HG03342 (cell line): ENCODE results near the gene GNG4.
"Not testable (repeated sequence)": the region's sequence is repeated elsewhere in the genome, so short reads cannot be mapped to it uniquely, and the experiment has no call there.

ENCODE experiments used
- ATAC-seq: cut with Tn5 transposase; IDR thresholded peaks from one replicate; pipeline ENCODE4 v1.9.1; 2021; ENCODE audit warnings: mild to moderate bottlenecking, moderate library complexity; ENCODE audit not compliant: unreplicated experiment

Gene GNG4

DNA sequence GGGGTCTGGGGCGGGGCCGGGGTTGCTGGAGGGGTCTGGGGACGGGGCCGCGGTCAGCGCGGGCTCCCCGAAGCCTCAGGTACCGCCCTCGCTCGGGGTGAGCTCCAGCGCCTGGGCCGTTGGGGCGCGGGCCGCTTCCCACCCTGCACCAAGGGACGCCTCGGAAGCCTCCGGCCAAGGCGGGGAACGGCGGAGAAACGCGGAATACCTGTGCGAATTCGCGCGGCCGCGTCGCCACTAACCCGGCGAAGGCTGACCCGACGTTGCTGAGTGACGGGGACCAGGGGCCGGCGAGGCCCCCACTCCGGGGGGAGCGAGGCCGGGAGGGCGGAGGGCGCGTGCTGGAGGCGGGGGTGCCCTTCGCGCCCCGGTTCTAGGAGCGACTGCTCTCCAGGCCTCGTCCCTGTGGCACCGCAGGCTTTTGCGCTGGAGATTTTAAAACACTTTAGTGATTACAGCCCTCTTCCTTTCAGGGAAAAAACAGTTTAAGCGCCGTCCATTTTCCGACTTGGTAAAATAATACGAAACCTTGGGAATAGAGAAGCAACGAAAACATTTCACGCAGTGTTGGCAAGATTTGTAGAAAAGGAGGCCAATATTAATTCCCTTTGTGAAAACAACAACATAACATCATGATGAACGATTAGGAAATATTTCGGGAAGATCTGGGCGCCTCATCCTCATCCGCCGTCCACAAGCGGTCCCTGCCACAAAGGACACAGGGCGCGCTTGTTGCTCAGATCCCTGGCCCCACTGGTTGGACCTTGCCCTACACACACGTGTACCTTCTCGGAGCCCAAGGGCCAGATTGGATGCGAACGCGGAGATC lies 971 bp upstream of the GNG4 start:
- no peak for ATAC-seq

- ATAC-seq, result no peak
Observed at GRCh38 chr1:235648954-235649367, 623 bp downstream of the GNG4 start.

DNA sequence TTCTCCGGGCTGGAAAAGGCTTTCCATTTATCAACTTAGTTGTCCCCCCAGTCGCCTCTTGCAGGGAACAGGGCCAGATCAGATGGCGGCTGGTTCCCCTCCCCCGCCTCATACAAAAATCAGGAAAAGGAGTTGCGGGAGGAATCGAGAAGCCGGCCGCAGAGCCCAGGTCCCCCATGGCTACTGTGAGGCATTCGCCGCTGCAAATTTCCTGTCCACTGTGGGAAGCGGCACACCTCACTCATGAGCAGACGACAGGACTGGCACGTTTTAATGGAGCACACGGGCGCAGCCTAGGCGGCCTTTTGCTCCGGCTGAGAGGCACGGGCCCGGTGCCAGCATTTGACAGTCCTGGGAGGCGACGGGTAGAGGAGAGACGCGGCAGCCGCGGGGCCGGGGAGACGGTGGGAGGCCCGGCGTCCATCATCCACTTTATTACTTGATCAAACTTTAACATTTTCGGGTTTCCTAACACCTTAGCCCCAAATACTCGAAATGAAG lies 1.1 kb downstream of the GNG4 start:
- ATAC-seq, result no peak

GRCh38 chr1:235647537-235647936 lies 2.0 kb downstream of the GNG4 start:
- not testable (repeated sequence) for ATAC-seq

GRCh38 chr1:235646463-235646862 lies 3.1 kb downstream of the GNG4 start:
- no peak for ATAC-seq

DNA sequence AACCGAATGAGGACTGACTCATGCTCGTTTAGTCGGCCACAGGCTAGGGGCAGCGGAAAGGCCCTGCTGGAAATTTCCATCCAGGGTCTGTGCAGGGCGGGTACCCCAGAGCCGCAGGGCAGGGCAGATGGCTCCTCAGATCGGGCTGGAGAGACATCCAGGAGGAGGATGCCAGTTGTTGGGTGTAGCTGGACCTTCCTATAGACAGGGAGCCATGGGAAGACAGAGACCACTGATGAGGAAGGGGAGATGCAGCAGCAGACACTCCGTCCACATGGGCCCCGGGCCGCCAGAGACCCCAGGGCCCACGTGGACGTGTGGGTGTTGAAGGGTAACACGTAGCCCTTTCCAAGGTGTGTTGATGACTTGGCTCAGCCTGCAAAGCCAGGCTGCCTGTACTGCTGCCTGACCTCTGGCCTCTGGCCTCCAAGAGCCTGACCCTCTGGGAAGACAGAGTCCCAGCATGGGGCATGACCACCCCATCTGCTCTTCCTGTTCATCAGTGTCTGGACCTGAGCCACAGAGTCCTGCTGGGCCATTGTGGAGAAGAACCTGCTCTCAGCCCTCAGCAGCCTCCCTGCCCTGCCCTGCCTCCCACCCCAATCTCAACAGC lies 4.8 kb downstream of the GNG4 start:
- ATAC-seq, result no peak

- ATAC-seq, result no peak
Observed at GRCh38 chr1:235643837-235644692, 5.5 kb downstream of the GNG4 start.

GRCh38 chr1:235642943-235643371 lies 6.6 kb downstream of the GNG4 start:
- ATAC-seq, result no peak

DNA sequence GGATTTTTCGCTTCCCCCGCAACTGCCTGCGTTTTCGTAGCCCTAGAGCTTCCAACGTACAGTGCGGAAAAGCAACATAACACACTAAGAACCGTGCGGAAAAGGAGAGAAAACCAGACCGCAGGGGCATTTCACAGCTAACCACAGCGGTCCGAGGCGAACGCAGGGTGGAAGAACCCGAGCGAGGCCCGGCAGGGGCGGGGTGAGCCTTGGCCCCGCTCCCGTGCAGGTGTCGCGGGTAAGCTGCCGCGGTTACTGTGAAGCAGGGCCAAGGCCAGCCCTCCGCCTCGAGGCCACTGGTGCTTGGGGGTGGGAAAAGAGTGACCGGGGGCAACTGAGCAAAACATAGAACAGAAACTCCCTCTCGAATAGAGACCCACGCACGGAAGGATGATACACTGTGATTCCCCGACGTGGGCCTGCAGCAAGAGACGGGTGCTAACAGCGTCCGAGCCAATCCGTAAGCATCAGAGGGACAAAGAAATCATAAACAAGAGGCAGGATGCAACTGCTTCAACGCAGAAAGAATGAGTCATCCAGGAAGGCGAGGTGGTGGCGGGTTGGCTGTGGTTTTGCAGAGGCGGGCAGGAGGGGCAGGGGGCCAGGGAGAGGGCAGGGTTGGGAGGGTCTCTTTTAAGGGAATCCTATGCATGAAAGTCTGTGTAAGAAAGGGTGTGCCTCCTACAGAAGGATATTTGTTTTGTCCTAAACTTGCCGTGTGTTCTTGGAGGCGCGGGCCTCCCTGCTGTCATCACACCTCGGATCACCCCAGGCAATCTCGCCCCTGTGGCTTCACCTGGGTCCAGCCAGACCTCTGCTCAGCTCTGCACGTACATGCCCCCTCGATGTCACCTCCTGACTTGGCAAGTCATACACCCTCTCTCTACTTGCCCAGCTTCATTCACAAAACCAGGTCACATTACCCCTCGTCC lies 7.3 kb downstream of the GNG4 start:
- peak; percentile 73 for ATAC-seq

- no peak for ATAC-seq
Observed at GRCh38 chr1:235640580-235640979, 9.0 kb downstream of the GNG4 start.

GRCh38 chr1:235639226-235640205 lies 10.1 kb downstream of the GNG4 start:
- ATAC-seq, result no peak

DNA sequence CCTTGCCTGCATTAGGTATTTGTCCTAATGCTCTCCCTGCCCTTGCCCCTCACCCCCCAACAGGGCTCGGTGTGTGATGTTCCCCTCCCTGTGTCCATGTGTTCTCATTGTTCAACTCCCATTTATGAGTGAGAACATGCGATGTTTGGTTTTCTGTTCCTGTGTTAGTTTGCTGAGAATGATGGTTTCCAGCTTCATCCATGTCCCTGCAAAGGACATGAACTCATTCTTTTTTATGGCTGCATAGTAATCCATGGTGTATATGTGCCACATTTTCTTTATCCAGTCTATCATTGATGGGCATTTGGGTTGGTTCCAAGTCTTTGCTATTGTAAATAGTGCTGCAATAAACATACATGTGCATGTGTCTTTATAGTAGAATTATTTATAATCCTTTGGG lies 11.0 kb downstream of the GNG4 start:
- not testable (repeated sequence) for ATAC-seq

DNA sequence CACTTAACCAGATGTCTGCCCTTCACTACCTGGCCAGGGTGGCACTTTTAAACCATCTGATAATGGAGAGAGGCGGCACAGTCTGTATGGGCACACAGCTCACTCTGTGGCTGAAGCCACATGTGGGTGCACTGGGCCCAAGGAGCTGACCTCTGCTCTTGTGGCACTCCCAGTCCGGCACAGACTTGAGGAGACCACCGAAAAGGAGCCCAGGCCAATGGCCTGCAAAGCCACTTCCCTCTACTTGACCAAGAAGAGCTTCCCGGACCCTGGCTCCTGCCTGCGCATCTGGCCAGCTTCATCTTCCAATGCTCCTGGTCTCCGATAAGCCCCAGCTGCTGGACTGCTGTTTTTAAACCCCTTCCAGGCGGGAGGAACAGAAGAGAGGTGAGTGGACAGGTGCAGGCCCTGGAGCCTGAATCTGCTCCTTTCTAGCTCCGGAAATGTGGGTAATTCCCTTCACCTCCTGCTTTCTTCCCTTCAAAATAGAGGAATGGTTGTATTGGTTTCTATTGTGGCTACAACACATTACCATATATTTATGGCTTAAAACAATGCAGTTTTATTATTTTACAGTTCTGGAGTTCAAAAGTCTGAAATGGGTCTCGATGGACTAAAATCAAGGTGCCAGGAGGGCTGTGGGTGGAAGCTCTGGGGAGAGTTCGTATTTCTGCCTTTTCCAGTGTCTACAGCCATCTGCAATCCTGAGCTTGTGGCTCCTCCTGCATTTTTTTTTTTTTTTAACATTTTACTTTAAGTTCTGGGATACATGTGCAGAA lies 11.6 kb downstream of the GNG4 start:
- ATAC-seq, result no peak

DNA sequence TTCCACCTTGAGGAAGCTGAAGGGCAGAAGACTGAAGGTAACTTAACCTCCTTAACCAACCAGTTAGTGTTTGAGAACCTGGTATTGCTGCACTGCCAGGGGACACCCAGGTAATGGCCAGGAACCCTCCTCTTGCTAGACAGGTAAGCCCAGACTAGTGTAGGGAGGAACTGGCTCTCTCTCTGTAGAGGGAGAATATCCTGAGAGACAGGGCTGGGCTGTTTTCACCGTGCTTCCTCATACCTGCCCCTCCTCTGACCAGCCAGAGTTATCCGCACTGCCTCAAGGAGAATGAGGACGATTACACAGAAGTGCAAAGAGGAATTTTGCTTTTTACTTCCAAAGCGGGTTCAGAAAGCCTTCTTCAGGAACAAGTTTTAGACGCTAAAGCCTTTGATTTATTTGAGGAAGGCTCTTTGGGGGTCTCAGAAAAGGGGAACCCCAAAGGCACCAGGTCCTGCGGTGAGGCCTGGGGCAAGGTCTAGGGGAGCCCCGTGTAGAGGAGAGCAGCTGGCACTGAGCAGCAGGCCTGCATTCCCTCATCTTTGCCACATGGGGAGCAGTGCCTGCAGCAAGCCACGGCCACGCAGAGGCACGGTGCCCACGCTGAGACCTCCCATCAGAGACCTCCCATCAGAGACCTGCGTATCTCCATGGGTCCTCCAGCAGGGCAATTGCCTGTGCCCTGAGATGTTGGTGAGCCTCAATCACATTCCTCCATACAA lies 13.5 kb downstream of the GNG4 start:
- ATAC-seq, result no peak

- peak; percentile 77 for ATAC-seq
Observed at GRCh38 chr1:235632506-235633401, 16.8 kb downstream of the GNG4 start.

GRCh38 chr1:235631816-235632215 lies 17.8 kb downstream of the GNG4 start:
- no peak for ATAC-seq
